ENCODE data around the gene HDAC4. TPM values are rescaled to one million over a fixed set of nuclear protein-coding genes. Genes with fewer than 3 reads are reported as not detected.

The HDAC4 gene
- total and polyA plus RNA-seq, 10 of the 15 experiments (the other 5 are each of a cell fraction or from before 2014, with no cell fraction given) = 0.22 to 15.7 (median 4.8) TPM

DNA sequence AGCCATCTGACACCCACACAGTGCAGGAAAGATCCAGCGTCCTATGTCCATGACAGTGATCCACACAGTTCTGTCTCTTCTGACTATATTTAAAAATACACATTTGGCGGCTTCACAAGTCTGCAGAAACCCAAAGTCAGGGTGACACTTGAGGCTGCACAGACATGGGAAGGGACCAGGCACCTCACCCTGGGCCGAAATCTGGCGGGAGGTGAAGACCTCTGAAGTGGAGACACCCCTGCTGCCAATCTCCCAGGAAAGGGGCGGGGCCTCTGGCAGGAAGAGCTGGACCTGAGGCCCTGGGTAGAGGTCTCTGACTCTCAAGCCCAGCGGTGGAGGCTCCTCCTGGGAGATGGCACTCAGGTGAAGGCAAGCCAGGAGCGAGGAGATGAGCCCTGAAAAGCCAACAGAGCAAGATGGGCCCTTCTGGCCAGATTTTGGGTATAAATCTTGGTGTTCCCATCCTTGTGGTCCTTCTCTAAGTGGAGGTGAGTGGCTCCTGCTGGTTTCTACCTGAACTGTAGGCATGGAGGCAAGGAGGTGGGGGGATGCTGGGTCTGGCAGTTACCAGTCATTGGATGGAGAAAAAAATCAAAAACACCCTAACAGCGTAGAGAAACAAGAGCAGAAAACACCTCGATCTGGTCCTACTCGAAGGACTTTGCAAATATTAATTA lies 248.4 kb downstream of the HDAC4 start:
- in situ Hi-C loops (cut with MboI) = no loop called here
- H3K4me2 ChIP-seq (ENCODE audit: control insufficient read depth, insufficient read depth) = no peak overlapping the region
- no peaks in the 10 kb centered on the region for H3K27me3 ChIP-seq (replicated peaks in 1 of 2; ENCODE audit: control insufficient read depth in 2 of 2, insufficient read depth in 2 of 2, low read length in 1 of 2)
- POLR2A ChIA-PET = no interaction called here
- TF ChIP-seq, protein P1, sequence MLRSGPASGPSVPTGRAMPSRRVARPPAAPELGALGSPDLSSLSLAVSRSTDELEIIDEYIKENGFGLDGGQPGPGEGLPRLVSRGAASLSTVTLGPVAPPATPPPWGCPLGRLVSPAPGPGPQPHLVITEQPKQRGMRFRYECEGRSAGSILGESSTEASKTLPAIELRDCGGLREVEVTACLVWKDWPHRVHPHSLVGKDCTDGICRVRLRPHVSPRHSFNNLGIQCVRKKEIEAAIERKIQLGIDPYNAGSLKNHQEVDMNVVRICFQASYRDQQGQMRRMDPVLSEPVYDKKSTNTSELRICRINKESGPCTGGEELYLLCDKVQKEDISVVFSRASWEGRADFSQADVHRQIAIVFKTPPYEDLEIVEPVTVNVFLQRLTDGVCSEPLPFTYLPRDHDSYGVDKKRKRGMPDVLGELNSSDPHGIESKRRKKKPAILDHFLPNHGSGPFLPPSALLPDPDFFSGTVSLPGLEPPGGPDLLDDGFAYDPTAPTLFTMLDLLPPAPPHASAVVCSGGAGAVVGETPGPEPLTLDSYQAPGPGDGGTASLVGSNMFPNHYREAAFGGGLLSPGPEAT (IDR thresholded peaks at IDR 0.05; ENCODE audit: low read depth) = no peak
- no peak for TF ChIP-seq ZZZ3 (IDR thresholded peaks at IDR 0.05; ENCODE audit: control insufficient read depth, insufficient read length, low read depth)
- TF ChIP-seq STAT3 (IDR thresholded peaks at IDR 0.05; ENCODE audit: low read depth, low read length) = no peak
- no peak for TF ChIP-seq HDAC2 (IDR thresholded peaks at IDR 0.05)
- no peak for TF ChIP-seq DPF2 (IDR thresholded peaks at IDR 0.05)
- TF ChIP-seq ATF3 (IDR thresholded peaks at IDR 0.05; ENCODE audit: borderline replicate concordance, extremely low read depth, low read depth, low read length) = no peak
- TF ChIP-seq SRF (IDR thresholded peaks at IDR 0.05; ENCODE audit: low read depth in 2 of 2, low read length in 2 of 2) = no peak
- no peak for TF ChIP-seq BMI1 (IDR thresholded peaks at IDR 0.05; ENCODE audit: borderline replicate concordance)
- TF ChIP-seq ZNF592 (IDR thresholded peaks at IDR 0.05) = no peak
- TF ChIP-seq RAD51 (IDR thresholded peaks at IDR 0.05) = no peak
- no peak for TF ChIP-seq FOXM1 (IDR thresholded peaks at IDR 0.05; ENCODE audit: low read depth, low read length)
- no peak for TF ChIP-seq PAX5 (IDR thresholded peaks at IDR 0.05; ENCODE audit: borderline replicate concordance, low read depth, low read length)
- TF ChIP-seq POLR2AphosphoS2 (IDR thresholded peaks at IDR 0.05; ENCODE audit: low read depth, low read length) = no peak
- TF ChIP-seq SREBF2 (IDR thresholded peaks at IDR 0.05; ENCODE audit: low read length) = no peak
- TF ChIP-seq SMAD5 (IDR thresholded peaks at IDR 0.05; ENCODE audit: low read depth) = no peak
- no peak for TF ChIP-seq MAX (IDR thresholded peaks at IDR 0.05; ENCODE audit: low read depth, low read length)
- no peaks in the 10 kb centered on the region for H3K4me1 ChIP-seq (ENCODE audit: control insufficient read depth, insufficient read depth, low read length)
- no peak overlapping the region for H2AFZ ChIP-seq (ENCODE audit: control insufficient read depth, low read depth, low read length)
- H3K36me3 ChIP-seq (ENCODE audit: control insufficient read depth in 2 of 2, insufficient read depth in 2 of 2, low read length in 1 of 2) = no peaks in the 10 kb centered on the region
- ATAC-seq (no peak), DNase-seq (ENCODE audit: low read depth, low spot score) (no peak), FAIRE-seq (no peak)
- intact Hi-C loops (cut with micrococcal nuclease; ENCODE audit: unreplicated experiment) = no loop called here
- no peaks in the 10 kb centered on the region for H3K9me3 ChIP-seq (replicated peaks; ENCODE audit: control insufficient read depth, insufficient read depth, low read length)
- CTCF ChIA-PET = interaction anchor here (1.2 kb wide), 1 partner anchor 10 kb away, joined by 3 read pairs; no protein-coding TSS in a partner anchor
- RAD21 ChIA-PET (ENCODE audit: unreplicated experiment) = no interaction called here
- no peaks in the 10 kb centered on the region for H4K20me1 ChIP-seq (ENCODE audit: control insufficient read depth, insufficient read depth)
- BruUV-seq (replicated peaks) = no TSS peak
- SMC1A ChIA-PET (ENCODE audit: uncharacterized antibody, unreplicated experiment) = no interaction called here
- H3K79me2 ChIP-seq (ENCODE audit: control insufficient read depth, insufficient read depth, low read length) = no peaks in the 10 kb centered on the region
- no peak overlapping the region for H3K9ac ChIP-seq (ENCODE audit: control insufficient read depth, insufficient read depth, low read length)
- no peak overlapping the region for H3K27ac ChIP-seq (ENCODE audit: control insufficient read depth, insufficient read depth)
- 88% methylated on average over 10 of the region's 10 CpGs for WGBS (ENCODE audit: insufficient coverage, insufficient replicate concordance, low lambda C conversion rate, missing lambda C conversion rate)
- H3K4me3 ChIP-seq = no peak overlapping the region

All from GM12878 (cell line).